CD4-positive, alpha-beta T cell treated with Interleukin-6 at 100 ng/mL for 8 hours (primary cell): Measurements from ENCODE around the gene PRXL2B.

ENCODE experiments used
- DNase-seq: peaks from one replicate; pipeline ENCODE4 v3.0.0-alpha.2; 2020; ENCODE audit warnings: mixed read lengths, low spot score

Gene PRXL2B

GRCh38 chr1:2585318-2586092 is 1.1 kb upstream of the PRXL2B start:
- DNase-seq = peak; percentile 77

DNA sequence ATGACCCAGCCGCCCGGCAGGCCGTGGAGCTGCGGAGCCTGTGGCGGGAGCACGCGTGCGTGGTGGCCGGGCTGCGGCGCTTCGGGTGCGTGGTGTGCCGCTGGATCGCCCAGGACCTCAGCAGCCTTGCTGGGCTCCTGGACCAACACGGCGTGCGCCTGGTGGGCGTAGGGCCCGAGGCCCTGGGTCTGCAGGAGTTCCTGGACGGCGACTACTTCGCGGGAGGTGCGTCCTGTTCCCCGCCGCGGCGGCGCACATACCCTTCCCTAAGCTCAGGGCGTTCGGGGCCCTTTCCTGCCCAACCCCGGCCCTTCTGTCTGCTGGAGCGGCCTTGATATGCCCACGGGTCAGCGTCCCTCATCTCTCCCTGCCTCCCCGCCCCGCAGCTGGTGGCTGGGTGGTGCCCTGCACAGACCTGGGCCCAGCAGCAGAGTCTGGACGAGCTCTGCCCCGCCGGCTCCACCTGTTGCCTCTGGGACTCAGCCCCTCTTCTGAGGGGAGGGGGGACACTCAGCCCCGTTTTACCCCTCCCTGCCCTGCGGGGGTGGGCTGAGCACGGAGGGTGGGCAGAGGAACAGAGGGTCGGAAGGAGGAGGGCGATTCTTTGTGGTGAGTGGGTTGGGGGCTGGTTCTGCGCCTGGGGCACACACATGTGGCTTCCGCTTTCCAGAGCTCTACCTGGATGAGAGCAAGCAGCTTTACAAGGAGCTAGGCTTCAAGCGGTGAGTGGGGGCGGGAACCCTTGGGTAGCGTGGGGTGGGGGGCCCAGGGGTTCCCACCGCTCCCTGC is 688 bp downstream of the PRXL2B start:
- no peak for DNase-seq

GRCh38 chr1:2587860-2588571 is 1.4 kb downstream of the PRXL2B start:
- DNase-seq = no peak

GRCh38 chr1:2588661-2589430 is 2.3 kb downstream of the PRXL2B start:
- no peak for DNase-seq

DNA sequence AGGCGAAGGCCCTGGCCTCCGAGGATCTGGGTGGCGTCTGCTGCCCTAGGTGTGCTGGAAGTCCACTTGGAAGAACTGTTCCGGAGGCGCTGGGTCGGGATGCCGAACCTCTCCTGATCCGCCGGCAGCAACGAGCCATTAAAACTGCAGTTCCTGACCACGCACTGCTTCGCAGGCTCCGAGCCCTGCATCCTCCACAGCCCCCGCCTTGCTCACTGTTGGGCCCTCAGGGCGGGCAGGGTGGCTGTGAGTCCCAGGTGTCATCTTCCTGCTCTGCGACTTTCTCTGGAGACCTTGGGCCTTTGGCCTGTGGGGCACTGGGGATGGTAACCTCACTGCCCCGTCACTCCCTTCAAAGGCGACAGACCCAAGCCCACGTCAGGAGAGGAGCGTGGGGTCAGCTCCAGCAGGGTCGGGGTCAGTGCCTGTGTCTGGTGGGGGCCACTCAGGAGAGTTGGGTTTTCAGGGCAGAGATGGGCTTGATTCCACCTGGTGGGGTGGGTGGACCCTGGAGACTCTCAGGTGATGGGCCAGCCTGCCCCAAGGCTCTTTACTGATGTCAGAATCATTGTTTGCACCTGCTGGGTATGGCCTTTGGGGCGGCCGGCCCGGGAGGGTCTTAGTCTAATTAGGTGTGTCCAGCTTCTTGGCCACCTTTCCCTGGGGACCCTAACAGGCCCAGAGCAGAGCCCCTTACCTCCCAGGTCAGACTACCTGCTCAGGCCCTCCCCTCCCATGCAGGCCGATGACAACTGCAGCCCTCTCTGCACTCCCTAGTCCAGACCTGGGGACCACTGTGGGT is 3.1 kb downstream of the PRXL2B start:
- no peak for DNase-seq

DNA sequence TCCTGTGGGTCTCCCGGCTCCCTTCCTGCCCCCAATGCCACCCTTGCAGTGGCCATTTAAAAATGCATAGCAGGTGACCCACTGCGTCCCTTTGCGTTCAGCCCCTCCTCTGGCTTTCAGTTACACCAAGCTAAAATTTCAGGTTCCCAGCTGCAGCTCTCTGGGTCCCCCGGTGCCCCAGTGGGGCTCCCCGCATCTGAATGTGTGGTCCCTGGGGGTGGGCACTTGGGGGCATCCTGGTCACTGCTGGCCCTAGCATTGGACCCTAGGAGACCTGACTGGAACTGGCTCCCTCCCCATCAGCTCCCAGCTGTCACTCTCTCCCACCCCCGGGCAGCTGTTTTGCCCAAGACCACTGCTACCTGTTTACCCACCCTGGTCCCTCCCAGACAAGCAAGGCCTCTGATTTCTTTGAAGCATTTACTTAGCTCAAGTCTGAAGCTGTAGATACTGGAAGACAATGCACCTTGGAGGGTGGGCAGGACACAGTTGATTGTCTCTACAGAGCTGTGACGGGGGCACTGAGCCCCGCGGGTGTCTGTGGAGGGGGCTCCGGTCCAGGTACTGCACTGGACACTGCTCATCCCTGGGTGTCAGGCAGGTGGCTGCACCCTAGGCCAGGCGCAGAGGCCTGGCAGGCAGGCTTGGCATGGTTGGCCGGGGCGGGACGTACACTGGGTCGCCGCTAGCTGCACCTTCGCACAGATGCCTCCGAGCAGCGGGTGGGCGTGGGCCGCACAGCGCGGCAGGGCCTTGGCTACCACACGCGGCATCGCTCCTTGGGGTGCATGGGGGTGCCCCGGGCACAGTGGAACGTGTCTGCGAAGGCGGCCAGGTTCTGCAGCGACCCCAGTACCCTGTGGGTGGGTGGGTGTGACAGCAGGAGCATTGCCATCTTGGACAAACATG is 3.9 kb downstream of the PRXL2B start:
- no peak for DNase-seq

GRCh38 chr1:2591233-2591580 is 4.6 kb downstream of the PRXL2B start:
- DNase-seq = no peak

- no peak for DNase-seq
Measured at GRCh38 chr1:2591581-2592261, 5.1 kb downstream of the PRXL2B start.

DNA sequence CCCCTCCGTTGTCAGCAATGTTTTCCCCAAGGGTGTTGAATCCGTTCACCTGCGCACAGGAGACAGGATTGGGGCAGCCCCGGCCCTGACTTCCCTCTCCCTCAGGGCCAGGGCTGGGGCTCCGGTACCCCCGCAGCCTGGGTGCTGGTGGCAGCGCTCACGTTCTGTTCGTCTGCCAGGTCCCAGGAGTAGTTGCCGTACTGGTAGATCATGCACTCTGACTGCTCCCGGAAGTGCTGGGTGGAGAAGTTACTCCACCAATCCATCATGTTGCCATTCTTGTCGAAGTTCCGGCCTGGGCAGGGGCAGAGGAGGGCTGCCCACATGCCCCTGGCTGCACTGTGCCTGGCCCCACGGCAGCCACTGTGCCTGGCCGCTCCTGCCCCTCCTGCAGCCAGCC is 6.1 kb downstream of the PRXL2B start:
- DNase-seq = no peak

- DNase-seq = no peak
Measured at GRCh38 chr1:2593251-2593878, 6.8 kb downstream of the PRXL2B start.

DNA sequence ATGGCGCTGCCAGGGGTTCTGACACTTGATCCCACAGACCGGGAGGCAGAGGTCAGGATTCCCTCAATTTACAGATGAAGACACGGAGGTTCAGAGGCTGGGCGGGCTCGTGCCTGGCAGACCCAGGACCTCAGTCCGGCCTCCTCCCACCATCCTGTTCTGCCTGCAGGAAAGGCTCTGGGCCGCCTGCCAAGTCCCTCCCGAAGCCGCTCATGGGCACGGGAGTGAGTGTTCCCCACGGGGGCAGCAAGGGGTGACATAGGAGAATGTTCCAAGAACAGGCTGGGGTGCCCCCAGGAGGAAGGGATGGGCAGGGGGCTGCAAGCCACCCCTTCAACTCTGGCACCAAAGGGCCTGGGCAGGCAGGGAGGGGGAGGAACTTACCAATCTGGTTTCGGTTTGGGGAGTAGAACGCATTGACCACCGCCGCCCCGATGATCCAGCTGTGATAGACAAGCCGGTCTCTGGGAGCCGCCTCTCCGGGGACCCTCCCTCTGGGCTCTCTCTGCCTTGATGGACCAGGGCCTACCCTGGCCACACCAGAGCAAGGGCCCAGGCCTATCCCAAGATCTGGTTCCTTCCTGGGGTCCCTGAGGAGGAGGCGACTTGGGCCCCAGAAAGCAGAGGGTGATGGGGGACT is 7.5 kb downstream of the PRXL2B start:
- no peak for DNase-seq

- no peak for DNase-seq
Measured at GRCh38 chr1:2594641-2595131, 8.1 kb downstream of the PRXL2B start.

DNA sequence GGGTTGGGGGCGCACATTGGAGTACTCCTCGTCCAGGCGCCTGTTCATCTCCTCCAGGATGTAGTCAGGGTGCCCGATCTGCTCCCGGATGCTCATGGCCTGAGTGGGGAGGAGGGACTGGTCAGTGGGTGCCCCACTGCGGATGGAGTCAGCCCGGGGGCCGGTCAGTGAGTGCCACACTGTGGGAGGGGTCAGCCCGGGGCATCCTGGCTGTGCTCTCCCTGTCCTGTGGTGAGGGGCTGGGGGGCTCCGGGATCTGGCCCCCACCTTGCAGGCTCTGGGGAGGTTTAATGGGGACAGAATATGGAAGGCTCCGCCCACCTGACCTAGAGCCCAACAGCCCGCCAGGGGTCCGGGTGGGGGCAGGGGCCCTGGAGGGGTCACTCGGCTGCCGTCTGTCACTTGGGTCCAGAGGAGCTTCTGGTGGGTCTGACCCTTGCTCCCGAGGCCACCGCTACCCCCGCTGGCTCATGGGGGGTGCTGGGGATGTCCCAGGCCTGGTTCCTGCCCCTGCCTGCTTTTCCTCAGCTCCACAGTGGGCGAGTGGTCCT is 8.8 kb downstream of the PRXL2B start:
- DNase-seq = no peak

DNA sequence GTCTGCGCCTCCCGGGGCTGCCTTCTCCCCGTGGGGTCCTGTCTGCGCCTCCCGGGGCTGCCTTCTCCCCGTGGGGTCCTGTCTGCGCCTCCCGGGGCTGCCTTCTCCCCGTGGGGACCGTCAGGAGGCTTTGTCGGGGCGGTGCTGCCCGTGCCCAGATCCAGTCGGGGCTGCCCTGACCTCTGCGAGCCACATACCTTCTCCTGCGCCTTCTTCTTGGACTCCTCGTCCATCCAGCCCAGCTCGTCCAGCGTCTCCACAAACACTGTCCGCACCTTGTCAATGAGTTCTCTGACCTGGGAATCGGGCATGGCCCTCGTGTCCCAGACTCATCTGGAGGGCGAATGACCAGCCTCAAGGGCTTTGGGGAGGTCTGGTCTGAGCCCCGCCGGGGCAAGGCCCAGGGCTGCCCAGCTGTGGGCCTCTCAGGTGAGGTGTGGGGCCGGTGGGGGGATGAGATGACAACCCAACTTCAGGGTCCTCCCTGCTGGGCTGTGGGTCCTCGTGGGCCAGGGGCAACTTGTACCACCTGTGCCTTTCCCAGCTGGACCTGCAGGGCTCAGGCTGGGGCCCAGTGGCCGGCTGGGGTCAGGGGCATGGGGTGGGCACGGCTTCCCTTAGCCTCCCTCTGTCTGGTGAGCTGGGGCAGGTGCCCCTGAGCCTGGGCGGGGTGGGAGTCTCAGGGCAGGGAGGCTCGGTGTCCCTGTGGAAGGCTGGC is 9.4 kb downstream of the PRXL2B start:
- DNase-seq = no peak

DNA sequence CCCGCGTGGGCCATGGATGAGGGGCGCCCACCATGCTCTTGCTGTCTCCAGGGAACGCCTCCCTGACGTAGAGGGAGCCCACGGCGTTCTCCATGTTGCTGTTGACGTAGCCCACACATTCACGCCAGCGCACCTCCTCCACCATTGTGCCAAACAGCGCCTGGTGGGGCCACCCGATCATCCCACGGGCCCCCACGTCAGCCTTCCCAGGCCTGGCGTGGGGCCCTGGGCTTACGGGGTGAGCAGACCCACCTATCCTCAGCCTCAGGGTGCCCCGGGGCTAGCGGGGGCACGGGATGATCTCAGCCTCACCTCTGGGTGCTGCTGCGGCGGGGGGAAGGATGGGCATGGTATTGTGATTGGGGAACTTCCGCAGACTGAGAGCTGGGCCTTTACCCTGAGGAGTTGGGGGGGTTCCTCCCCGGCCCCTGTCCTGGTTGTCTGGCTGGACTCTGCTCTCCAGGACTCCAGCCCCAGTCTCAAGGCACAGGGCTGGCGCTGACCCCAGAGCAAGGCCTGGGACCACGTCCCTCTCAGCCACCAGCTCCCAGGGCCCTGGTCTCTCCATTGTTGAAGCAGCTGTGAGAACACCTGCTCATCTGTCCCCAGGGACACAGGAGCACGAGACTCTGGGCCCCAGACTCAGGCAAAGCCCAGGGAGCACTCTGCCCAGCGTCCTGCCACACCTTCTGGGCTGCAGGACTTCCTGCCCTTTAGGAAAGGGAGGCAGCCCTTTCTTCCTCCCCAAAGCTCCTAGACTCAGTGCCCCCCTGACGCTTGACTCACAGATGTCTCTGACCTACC is 10.2 kb downstream of the PRXL2B start:
- DNase-seq = no peak

- DNase-seq = no peak
Measured at GRCh38 chr1:2597441-2598328, 11.1 kb downstream of the PRXL2B start.
